ENCODE measurements around the gene MAP3K10.

The MAP3K10 gene

DNA sequence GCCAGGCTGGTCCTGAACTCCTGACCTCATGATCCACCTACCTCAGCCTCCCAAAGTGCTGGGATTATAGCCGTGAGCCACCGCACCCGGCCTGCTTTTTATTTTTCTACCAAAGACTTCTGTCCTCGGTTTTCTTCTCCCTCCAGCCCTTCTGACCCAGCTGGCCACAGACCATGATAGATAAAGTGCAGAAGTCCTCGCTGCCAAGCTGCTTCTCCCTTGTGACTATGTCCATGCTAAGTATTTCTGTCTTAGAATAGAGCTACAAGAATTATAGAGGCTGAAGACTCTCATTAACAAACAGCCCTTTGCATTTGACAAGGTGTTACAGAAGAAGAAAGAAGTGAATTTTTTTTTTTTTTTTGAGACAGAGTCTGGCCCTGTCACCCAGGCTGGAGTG is 15.4 kb upstream of the MAP3K10 start:
- DNase-seq = no peak

DNA sequence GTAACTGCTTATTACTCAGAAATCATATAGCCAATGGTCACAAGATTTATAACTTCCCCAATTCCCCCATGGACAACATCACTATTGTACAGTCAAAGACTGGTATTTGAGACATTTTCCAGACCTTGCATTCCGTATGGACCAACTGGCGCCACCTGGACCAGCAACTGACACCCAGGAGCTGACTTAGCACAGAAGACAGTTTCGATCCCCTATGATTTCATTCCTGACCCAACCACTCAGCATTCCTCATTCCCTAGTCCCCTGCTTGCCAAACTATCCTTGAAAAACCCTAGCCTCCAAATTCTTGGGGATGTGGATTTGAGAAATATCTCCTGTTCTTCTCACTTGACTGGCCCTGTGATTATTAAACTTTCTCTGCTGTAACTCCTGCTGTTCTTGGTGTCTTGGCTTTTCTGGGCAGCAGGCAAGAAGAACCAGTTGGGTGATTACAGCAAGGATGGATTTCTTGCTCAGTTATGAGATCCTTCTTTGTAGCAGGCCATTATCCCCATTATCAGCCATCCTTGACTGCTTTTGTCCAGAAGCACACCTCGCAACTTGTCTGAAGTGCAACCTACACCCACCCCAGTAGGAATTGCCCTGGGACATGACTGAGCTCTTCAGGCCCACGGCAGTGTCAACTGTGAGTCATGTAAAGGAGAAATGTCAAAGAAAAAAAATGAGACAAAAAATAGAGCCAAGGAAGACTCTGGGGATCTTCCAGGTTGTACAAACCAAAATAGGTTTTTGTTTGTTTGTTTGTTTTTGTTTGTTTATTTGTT is 13.7 kb upstream of the MAP3K10 start:
- DNase-seq = no peak

DNA sequence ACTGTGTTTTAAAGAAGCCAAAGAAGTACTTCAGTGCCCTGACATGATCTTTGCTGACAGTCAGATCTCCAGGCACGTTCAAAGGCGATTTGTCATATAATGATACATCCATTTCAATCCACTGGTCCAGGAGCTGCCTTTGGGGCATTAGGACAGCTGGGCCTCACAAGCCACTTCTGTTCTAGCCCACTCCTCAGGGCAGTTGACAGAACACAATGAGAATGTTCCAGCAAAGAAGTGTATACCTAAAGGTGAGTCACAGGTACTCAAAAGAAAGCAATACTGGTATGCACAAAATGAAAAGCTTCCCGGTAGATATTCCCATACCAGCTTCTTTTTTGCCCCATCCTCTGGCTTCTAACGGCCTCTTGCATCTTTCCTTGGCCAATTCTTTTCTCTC is 12.5 kb upstream of the MAP3K10 start:
- no peak for DNase-seq

DNA sequence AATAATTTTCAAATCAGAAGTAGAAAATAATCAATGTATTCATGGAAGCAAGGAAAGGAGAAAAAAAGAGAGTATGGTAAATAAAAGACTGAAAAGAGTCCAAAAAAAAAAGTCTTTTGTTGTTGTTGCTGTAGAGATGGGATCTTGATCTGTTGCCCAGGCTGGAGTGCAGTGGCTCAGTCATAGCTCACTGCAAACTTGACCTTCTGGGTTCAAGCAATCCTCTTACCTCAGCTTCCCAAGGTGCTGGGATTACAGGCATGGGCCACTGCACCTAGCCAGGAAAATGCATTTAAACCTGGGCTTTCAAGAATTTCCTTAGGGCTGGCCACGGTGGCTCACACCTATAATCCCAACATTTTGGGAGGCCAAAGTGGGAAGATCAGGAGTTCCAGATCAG is 7.0 kb upstream of the MAP3K10 start:
- DNase-seq = no peak

DNA sequence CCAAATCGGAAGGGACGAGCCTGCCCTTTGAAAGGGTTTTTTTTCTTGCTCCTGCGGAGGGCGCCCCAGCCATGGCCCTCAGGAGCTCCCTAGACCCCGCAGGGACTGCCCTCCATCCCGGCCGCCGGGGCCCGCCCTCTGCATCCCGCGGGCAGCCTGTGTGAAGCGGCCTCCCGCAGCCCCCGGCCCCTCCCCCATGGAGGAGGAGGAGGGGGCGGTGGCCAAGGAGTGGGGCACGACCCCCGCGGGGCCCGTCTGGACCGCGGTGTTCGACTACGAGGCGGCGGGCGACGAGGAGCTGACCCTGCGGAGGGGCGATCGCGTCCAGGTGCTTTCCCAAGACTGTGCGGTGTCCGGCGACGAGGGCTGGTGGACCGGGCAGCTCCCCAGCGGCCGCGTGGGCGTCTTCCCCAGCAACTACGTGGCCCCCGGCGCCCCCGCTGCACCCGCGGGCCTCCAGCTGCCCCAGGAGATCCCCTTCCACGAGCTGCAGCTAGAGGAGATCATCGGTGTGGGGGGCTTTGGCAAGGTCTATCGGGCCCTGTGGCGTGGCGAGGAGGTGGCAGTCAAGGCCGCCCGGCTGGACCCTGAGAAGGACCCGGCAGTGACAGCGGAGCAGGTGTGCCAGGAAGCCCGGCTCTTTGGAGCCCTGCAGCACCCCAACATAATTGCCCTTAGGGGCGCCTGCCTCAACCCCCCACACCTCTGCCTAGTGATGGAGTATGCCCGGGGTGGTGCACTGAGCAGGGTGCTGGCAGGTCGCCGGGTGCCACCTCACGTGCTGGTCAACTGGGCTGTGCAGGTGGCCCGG is 815 bp downstream of the MAP3K10 start:
- peak; percentile 13 for DNase-seq

DNA sequence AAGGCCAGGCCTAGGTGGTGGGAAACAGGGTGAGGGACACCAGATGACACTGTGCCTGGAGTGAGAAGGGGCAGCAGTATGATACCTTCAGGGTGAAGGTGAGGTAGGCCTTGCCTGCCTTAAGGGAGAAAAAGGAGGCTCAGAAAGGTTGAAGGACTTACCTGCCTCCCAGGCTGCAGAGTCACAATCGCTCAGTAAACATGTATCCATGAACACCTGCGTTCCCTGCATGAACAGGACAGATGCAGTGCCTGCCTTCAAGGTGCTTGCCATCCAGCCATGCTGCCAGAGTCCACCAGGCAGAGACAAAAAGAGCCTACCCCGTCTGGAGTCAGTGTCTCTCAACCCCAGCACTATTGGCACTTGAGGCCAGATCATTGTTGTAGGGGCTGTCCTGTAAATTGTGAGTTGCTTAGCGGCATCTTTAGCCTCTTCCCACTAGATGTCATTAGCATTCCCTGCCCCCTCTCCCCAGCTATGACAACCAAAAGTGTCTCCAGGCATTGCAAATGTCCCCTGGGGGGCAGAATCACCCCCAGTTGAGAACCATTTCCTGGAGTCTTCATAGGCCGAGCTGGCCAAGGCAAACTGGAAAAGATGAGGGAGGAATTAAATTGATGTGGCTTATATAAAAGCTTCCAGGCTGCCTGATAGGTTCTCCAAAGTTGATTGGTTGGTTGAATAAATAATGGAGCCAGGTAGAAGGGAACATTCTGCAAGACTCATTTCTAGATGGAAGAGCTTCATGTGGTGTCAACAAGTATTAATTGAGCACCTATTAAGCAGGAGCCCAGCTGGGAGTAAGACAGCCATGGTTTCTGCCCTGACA is 1.7 kb downstream of the MAP3K10 start:
- DNase-seq = no peak

DNA sequence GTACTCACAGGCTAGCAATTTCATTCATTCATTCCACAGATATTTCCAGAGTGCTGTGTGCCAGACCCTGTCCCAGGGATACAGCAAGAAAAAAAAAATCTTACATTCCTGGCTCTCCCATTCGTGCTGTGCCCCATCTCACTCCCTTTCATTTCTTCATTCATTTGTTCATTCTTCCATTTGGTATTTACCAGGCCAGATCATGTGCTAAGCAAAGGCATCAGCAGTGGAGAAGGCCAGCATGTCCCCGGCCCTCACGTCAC is 2.3 kb downstream of the MAP3K10 start:
- DNase-seq = no peak

DNA sequence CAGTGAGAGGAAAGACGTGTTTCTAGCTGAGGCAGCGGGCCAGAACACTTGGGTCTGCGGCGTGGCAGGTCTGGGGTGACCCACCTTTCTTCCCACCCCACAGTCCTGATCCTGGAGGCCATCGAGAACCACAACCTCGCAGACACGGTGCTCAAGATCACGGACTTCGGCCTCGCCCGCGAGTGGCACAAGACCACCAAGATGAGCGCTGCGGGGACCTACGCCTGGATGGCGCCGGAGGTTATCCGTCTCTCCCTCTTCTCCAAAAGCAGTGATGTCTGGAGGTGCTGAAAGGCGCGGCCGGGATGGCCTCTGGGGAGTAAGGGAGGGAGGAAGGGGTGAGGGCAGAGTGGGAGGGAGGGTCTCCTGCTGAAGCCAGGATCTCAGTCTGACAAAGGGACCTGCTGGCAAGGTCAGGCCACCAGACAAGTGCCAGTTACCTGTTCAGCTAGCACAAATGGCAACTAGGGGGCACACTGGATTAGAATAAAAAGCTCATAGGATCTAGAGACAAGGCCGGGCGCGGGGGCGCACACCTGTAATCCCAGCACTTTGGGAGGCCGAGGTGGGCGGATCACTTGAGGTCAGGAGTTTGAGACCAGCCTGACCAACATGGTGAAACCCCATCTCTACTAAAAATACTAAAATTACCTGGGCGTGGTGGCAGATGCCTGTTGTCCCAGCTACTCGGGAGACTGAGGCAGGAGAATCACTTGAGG is 7.2 kb downstream of the MAP3K10 start:
- no peak for DNase-seq

DNA sequence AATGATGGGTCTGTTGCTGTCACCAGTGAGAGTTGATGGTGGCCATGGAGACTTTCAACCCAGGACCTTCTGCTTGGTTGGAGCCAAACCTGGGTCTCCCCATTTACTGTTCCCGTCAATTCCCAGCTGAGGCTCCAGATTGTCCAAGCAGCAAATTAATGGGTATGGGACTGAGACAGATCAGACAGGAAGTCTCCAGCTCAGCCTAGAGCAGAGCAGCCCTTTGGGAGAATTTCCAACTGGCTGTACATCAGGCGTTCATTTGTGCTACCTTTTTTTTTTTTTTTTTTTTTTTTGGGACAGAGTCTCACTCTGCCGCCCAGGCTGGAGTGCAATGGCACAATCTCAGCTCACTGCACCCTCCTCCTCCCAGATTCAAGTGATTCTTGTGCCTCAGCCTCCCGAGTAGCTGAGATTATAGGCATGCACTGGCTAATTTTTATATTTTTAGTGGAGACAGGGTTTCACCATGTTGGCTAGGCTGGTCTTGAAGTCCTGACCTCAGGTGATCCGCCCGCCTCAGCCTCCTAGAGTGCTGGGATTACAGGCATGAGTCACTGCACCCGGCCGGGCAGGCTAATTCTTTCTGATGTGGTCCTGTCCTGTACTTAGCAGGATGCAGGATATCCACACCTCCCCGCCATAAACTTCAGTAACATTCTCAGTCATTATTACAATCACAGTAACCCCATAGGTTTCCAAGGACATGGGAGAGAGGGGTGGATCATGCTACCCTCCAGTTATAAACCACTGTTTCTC is 9.3 kb downstream of the MAP3K10 start:
- DNase-seq = no peak

DNA sequence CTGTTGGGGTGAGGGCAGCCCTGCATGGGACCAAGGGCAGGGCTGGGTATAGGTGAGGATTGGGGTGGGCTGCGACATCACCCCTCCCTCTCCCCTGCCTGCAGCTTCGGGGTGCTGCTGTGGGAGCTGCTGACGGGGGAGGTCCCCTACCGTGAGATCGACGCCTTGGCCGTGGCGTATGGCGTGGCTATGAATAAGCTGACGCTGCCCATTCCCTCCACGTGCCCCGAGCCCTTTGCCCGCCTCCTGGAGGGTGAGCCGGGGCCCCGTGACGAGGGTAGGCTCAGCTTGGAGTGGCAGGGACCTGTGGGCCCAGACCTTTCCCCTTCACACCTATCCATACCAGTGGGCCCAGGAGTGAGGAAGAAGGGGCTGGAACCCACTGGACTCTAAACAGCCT is 13.2 kb downstream of the MAP3K10 start:
- no peak for DNase-seq

DNA sequence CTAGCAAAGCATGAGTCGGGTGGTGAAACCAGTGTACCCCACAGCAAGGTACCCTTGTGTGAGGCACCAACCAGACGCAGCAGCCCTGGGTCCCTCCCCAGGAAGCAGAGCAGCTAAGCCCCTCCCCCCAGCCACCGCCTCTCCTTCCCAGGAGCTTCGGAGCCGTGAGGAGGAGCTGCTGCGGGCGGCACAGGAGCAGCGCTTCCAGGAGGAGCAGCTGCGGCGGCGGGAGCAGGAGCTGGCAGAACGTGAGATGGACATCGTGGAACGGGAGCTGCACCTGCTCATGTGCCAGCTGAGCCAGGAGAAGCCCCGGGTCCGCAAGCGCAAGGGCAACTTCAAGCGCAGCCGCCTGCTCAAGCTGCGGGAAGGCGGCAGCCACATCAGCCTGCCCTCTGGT is 14.5 kb downstream of the MAP3K10 start:
- DNase-seq = no peak

DNA sequence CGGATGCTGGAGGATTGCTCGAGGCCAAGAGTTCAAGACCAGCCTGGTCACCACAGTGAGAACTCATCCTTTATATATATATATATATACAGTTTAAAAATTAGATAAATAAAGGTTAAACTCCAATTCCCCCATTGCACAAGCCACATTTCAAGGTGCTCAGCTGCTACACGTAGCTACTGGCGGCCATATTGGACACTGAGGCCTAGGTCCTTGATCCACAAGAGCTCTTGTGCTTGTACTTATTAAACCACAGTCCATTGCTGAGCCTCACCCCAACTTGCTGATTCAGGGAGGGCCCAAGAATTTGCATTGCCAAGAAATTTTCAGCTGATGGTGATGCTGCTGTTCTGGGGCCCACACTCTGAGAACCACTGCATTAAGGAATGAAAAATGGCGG is 17.4 kb downstream of the MAP3K10 start:
- no peak for DNase-seq

DNA sequence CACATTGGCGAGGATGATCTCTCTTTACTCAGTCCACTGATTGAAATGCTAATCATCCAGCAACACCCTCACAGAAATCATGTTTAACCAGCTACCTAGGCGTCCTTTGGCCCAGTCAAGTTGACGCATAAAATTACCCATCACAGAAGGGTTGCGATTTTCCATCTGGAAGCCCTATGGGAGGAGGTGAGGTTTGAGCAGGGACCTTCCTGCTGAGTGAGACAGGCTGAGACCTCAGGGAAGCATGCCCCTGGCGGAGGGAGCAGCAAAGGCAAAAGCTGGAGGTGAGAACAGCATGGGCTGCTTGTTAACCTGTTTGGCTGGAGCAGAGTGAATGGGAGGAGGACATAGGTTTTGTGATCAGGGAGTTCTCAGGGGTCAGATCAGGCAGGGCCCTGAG is 19.7 kb downstream of the MAP3K10 start:
- DNase-seq = no peak

DNA sequence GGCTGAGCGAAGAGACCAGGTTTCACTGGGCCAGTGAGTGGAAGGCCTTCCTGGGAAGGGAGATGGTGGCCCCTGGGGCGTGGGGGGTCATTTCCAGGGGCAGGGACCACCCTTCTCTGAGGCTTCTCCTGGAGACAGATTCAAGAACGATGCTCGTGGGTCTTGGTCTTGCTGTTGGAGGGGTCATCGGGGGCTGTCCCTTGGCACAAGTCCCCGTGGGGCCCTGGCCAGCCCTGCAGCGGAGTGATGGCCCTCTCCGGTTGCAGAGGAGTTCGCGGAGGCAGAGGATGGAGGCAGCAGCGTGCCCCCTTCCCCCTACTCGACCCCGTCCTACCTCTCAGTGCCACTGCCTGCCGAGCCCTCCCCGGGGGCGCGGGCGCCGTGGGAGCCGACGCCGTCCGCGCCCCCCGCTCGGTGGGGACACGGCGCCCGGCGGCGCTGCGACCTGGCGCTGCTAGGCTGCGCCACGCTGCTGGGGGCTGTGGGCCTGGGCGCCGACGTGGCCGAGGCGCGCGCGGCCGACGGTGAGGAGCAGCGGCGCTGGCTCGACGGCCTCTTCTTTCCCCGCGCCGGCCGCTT is 22.1 kb downstream of the MAP3K10 start:
- DNase-seq = no peak

DNA sequence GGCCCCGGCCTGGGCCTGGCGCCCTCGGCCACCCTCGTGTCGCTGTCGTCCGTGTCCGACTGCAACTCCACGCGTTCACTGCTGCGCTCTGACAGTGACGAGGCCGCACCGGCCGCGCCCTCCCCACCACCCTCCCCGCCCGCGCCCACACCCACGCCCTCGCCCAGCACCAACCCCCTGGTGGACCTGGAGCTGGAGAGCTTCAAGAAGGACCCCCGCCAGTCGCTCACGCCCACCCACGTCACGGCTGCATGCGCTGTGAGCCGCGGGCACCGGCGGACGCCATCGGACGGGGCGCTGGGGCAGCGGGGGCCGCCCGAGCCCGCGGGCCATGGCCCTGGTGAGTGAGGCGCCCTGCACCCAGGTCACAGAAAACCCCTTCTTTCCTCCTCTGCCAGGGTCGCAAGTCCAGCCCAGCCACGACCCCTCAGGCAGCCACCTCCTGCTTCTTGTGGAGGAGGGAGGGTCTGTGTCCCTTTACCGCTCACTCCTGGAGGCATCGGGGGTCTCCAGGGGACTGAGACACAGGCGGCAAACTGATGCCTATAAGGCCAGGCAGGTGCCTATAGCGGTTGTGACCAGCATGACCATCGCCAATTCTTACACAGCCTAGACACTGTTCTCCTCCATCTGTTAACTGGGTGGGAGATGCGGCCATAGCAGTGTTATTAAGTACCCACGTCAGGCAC is 22.8 kb downstream of the MAP3K10 start:
- no peak for DNase-seq

DNA sequence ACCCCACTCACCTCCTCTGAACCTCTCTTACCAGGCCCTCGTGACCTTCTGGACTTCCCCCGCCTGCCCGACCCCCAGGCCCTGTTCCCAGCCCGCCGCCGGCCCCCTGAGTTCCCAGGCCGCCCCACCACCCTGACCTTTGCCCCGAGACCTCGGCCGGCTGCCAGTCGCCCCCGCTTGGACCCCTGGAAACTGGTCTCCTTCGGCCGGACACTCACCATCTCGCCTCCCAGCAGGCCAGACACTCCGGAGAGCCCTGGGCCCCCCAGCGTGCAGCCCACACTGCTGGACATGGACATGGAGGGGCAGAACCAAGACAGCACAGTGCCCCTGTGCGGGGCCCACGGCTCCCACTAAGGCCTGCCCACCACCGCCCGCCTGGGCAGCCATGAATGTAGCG is 23.7 kb downstream of the MAP3K10 start:
- no peak for DNase-seq

DNA sequence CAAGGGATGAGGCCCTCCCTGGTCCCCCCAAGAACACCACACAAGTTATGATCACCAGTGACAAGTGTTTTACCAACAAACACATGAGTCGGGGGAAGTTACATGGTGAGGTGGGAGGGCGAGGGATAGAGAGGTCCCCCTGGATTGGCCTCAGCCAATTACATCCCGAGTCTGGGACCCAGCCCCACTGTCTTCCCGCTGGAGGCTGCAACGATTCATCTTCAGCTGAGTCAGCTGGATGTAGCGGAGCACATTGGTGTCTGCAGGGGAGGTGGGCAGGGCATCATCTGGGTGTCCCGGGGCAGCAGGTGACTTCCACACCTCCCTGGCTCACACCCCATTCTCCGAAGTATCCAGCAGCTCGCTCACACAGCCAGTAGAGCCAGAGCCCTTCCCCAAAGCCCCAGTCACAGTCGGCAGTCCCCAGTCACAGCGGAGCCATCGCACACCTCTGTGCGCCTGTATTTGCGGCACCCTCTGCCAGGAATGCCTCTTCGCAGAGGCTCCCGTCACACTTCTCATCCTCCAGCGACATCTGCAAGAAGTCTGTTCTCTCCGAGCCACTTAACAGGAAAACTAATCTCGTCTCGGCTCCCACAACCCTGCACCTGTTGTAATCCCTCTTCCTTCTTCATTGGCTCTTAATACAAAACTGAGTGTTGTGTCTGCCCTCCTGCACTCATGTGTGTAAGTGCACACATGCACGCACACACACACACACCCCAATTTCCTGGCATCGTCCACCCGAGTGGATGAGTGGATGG is 25.0 kb downstream of the MAP3K10 start:
- DNase-seq = no peak

DNA sequence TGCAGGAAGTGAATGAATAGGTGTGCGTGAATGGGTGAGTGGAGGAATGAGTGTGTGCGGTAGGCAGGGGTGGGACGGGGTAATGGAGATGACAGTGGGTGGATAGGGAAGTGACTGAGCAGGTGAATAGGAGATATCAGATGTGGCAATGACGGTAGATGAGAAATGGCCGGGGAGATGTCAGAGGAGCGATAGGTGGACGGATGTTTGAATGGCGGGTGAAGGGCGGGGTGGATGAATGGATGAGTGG is 25.5 kb downstream of the MAP3K10 start:
- DNase-seq = no peak

DNA sequence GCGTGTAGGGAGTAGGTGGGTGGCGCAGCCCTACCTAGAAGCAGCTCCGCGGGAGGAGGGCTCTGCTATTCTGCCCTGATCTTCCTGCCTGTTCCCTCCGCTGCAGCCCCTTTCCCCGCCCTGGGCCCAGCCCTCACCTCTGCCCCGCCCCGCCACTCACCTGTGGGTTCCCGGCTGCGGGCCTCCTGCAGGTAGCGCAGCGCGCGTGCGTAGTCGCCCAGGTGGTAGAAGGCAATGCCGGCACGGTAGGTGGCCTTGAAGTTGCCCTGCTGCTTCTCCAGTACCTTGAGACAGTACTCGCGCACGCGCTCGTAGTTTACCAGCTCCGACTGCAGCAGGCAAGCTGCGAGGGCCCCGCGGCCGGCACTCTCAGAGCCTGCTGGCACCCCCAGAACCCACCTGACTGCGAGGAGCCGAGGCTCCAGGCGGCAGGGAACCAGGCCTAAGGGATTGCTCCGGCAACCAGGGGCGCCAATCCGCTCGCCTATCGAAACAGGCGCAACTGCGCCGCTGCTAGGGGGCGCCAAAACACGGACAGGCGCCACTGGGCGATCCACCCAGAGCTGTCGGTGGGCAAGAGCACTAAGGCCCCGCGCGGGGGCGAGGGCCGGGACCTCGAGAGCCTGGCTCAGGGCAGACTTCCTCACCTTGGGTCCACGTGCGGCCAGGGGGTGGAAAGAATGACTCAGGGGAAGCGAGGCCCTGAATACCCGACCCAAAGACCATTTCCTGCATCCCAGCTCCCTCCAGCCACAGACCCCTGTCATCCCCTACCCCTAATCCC is 26.0 kb downstream of the MAP3K10 start:
- peak; percentile 69 for DNase-seq

Measured in NCI-H2171 (cell line).